GM12878 (cell line): Measurements from ENCODE around the gene MIA. TPM values are rescaled to one million over a fixed set of nuclear protein-coding genes. Genes with fewer than 3 reads are reported as not detected.

ENCODE experiments used
- ATAC-seq: fragments of 200-7000 bp; cut with Tn5 transposase; 3 replicates; pipeline ENCODE4 v1.9.1; 2020; ENCODE audit warnings: mild to moderate bottlenecking, moderate library complexity
- BruUV-seq: library from RNA; stranded (reverse); fragments of 400-500 nt; replicated peaks from 2 replicates; lab custom pipeline; 2021; lab: Mats Ljungman, UMichigan
- CTCF ChIA-PET: fragments of 300-600 bp; sonication (Branson Sonifier 250); formaldehyde crosslinking; extraction: SDS; loops from one replicate; lab custom pipeline; 2021; ENCODE audit warnings: inconsistent platforms; lab: Yijun Ruan, JAX
- POLR2A ChIA-PET: fragments of 350-600 bp; formaldehyde crosslinking; extraction: SDS; loops from one replicate; lab custom pipeline; 2021; ENCODE audit warnings: inconsistent platforms; lab: Charles Lee
- RAD21 ChIA-PET: fragments of 300-600 bp; sonication (Branson Sonifier 250); formaldehyde crosslinking; loops from one replicate; lab custom pipeline; 2023; ENCODE audit warnings: antibody characterized with exemption; ENCODE audit not compliant: unreplicated experiment; lab: Charles Lee
- SMC1A ChIA-PET: fragments of 300-600 bp; sonication (Branson Sonifier 250); formaldehyde crosslinking; loops from one replicate; lab custom pipeline; 2023; ENCODE audit not compliant: unreplicated experiment, uncharacterized antibody; lab: Charles Lee
- DNase-seq: peaks from one replicate; pipeline ENCODE4 v3.0.0-alpha.2; 2011; ENCODE audit warnings: low read depth, low spot score
- FAIRE-seq: peaks from 3 replicates; lab custom pipeline; 2011; peaks lifted over from hg19 to GRCh38; lab: Jason Lieb, UNC
- H2AFZ ChIP-seq: 2 replicates; pipeline ENCODE4 v1.6.0; 2011; ENCODE audit warnings: low read depth, low read length, control low read depth; ENCODE audit not compliant: control insufficient read depth
- H3K27ac ChIP-seq: 2 replicates; pipeline ENCODE4 v1.5.1; 2011; ENCODE audit warnings: control low read depth; ENCODE audit not compliant: control insufficient read depth, insufficient read depth
- H3K27me3 ChIP-seq, 2 experiments: replicated peaks in 1 of 2; 2 replicates each; pipeline versions ENCODE4 v1.6.0 to v1.6.1; 2011; ENCODE audit warnings: low read length in 1 of 2; ENCODE audit not compliant: control insufficient read depth in 2 of 2, insufficient read depth in 2 of 2
- H3K36me3 ChIP-seq, 2 experiments: 2 replicates each; pipeline ENCODE4 v1.5.1; 2011; ENCODE audit warnings: low read length in 1 of 2; ENCODE audit not compliant: control insufficient read depth in 2 of 2, insufficient read depth in 2 of 2
- H3K4me1 ChIP-seq: 2 replicates; pipeline ENCODE4 v1.6.1; 2011; ENCODE audit warnings: mild to moderate bottlenecking, low read length, moderate library complexity, mixed read lengths; ENCODE audit not compliant: control insufficient read depth, insufficient read depth
- H3K4me2 ChIP-seq: 2 replicates; pipeline ENCODE4 v1.6.0; 2011; ENCODE audit warnings: control low read depth; ENCODE audit not compliant: control insufficient read depth, insufficient read depth
- H3K4me3 ChIP-seq: fragments of 200-600 bp; sonication (generic); 2 replicates; pipeline ENCODE4 v1.5.1; 2016
- H3K79me2 ChIP-seq: 2 replicates; pipeline ENCODE4 v1.6.0; 2011; ENCODE audit warnings: low read length; ENCODE audit not compliant: control insufficient read depth, insufficient read depth
- H3K9ac ChIP-seq: 2 replicates; pipeline ENCODE4 v1.8.0; 2011; ENCODE audit warnings: low read length, control low read depth, mixed read lengths; ENCODE audit not compliant: control insufficient read depth, insufficient read depth
- H3K9me3 ChIP-seq: replicated peaks from 3 replicates; pipeline ENCODE4 v1.5.1; 2011; ENCODE audit warnings: mild to moderate bottlenecking, low read length; ENCODE audit not compliant: control insufficient read depth, insufficient read depth
- H4K20me1 ChIP-seq: 2 replicates; pipeline ENCODE4 v1.6.0; 2011; ENCODE audit not compliant: control insufficient read depth, insufficient read depth
- CUX1 ChIP-seq: IDR thresholded peaks from 2 replicates; pipeline ENCODE4 v1.6.1; 2012; ENCODE audit warnings: improper control_type of control experiment, low read depth, low read length; ENCODE audit not compliant: insufficient replicate concordance
- E2F8 ChIP-seq: fragments of 450-650 bp; IDR thresholded peaks from 2 replicates; pipeline ENCODE4 v1.6.1; 2018; ENCODE audit warnings: mild to moderate bottlenecking, low read depth, moderate library complexity; ENCODE audit not compliant: partially characterized antibody
- EED ChIP-seq: sonication (generic); IDR thresholded peaks from 2 replicates; pipeline ENCODE4 v1.6.1; 2016; ENCODE audit warnings: antibody characterized with exemption, low read depth
- MEF2B ChIP-seq: fragments of 450-650 bp; IDR thresholded peaks from 2 replicates; pipeline ENCODE4 v1.6.1; 2018; ENCODE audit warnings: mild to moderate bottlenecking, moderate library complexity; ENCODE audit not compliant: partially characterized antibody, poor library complexity, severe bottlenecking
- NBN ChIP-seq: fragments of 450-650 bp; IDR thresholded peaks from 2 replicates; pipeline ENCODE4 v1.6.1; 2016
- NKRF ChIP-seq: fragments of 450-650 bp; conservative IDR thresholded peaks from 2 replicates; pipeline ENCODE4 v1.6.1; 2017; ENCODE audit warnings: mild to moderate bottlenecking, moderate library complexity
- POLR2A ChIP-seq: IDR thresholded peaks from 2 replicates; pipeline ENCODE4 v1.6.1; 2011; ENCODE audit warnings: low read depth, mild to moderate bottlenecking, low read length
- RCOR1 ChIP-seq: conservative IDR thresholded peaks from 2 replicates; pipeline ENCODE4 v1.6.1; 2012; ENCODE audit warnings: low read depth, low read length, improper control_type of control experiment
- SMAD5 ChIP-seq: IDR thresholded peaks from 2 replicates; pipeline ENCODE4 v1.6.1; 2016; ENCODE audit warnings: antibody characterized with exemption, low read depth
- SMARCA5 ChIP-seq: fragments of 450-650 bp; IDR thresholded peaks from 2 replicates; pipeline ENCODE4 v1.6.1; 2017; ENCODE audit warnings: mild to moderate bottlenecking
- STAT3 ChIP-seq: IDR thresholded peaks from 2 replicates; pipeline ENCODE4 v1.6.1; 2011; ENCODE audit warnings: low read depth, low read length, improper control_type of control experiment
- ZSCAN29 ChIP-seq: fragments of 450-650 bp; IDR thresholded peaks from 2 replicates; pipeline ENCODE4 v1.6.1; 2017; ENCODE audit warnings: mild to moderate bottlenecking, moderate library complexity
- WGBS: methylation state at CpG from one replicate; pipeline ENCODE4 v1.1.6; 2016; ENCODE audit warnings: low lambda C conversion rate; ENCODE audit not compliant: insufficient replicate concordance, insufficient coverage; ENCODE audit errors: missing lambda C conversion rate; 5-methylcytosine and 5-hydroxymethylcytosine counted together
- in situ Hi-C: fragments of 300-500 bp; cut with MboI; formaldehyde crosslinking; loops from 9 replicates; pipeline ENCODE4 v1.14.3; 2018; ENCODE audit warnings: mixed read lengths
- intact Hi-C: fragments of 100-400 bp; cut with micrococcal nuclease; formaldehyde crosslinking; loops from one replicate; pipeline ENCODE4 v1.14.2; 2022; ENCODE audit not compliant: unreplicated experiment
- polyA plus RNA-seq, 11 experiments: library from polyadenylated mRNA; depleted of rRNA in 4 of 11; unstranded in 6 of 11; stranded (reverse) in 5 of 11; fragments of >200 nt; fragmentation: Nextera tagmentation in 4 of 11; fragmentation: Illumina TruSeq in 1 of 11; extraction: Ambion mirVana in 4 of 11; extraction: Trizol in 1 of 11; gene quantifications; 1 replicate in 1 of 11; 2 replicates in 10 of 11; pipeline versions ENCODE4 v1.2.1 to v1.2.3, GENCODE V29; 2011 to 2016; ENCODE audit warnings: inconsistent platforms in 2 of 11, missing spikeins in 2 of 11, low read depth in 1 of 11
- total RNA-seq, 4 experiments: library from RNA; depleted of rRNA in 3 of 4; stranded (reverse); fragments of >200 nt in 3 of 4; fragmentation: Illumina TruSeq in 1 of 4; extraction: Trizol in 1 of 4; gene quantifications; 2 replicates each; pipeline versions ENCODE4 v1.2.1 to v1.2.3, GENCODE V29; 2013 to 2021

The MIA gene
- total and polyA plus RNA-seq, 10 of the 15 experiments (the other 5 are each of a cell fraction or from before 2014, with no cell fraction given): 0.16 to 2.7 (median 1.4) TPM; not detected in 3

- peaks cover 63% of the 10 kb centered on the region for H3K79me2 ChIP-seq
- in situ Hi-C loops: no loop called here
- peak overlapping the region; percentile 84 for H3K27ac ChIP-seq
- TSS peak; percentile 22 for BruUV-seq
- H3K9me3 ChIP-seq: no peaks in the 10 kb centered on the region
- ChIA-PET CTCF (interaction anchor here (0.6 to 5.9 kb wide), 9 partner anchors 46 to 216 kb away, joined by 3 to 51 read pairs (median 5); no protein-coding TSS in a partner anchor), RAD21 (interaction anchor here (1.0 to 3.2 kb wide), 5 partner anchors 26 to 113 kb away, joined by 3 to 18 read pairs (median 10); partner anchors contain the start of genes ACTMAP, NUMBL, RAB4B and SNRPA), SMC1A (interaction anchor here (1.2 to 4.2 kb wide), 6 partner anchors 26 to 116 kb away, joined by 3 to 41 read pairs (median 12); partner anchors contain the start of genes ACTMAP, COQ8B, ITPKC and RAB4B), POLR2A (interaction anchor here (0.7 to 4.3 kb wide), 6 partner anchors 26 to 56 kb away, joined by 3 to 37 read pairs (median 18); partner anchors contain the start of genes ACTMAP, RAB4B and SNRPA)
- peak overlapping the region; percentile 91 for H3K4me2 ChIP-seq
- DNase-seq (peak; percentile 57), FAIRE-seq (no peak), ATAC-seq (peak; percentile 66)
- H3K27me3 ChIP-seq: no peaks in the 10 kb centered on the region
- 21% methylated on average over 6 of the region's 6 CpGs for WGBS
- H3K4me3 ChIP-seq: peak overlapping the region; percentile 62; the same call in 1 of the 2 replicates
- peaks cover 19% of the 10 kb centered on the region for H4K20me1 ChIP-seq
- intact Hi-C loops: no loop called here
- H3K4me1 ChIP-seq: peaks cover 52% of the 10 kb centered on the region
- peaks cover 15 to 26% of the 10 kb centered on the region in 2 experiments; a peak in 3 of 4 replicates for H3K36me3 ChIP-seq
- H2AFZ ChIP-seq: no peak overlapping the region
- H3K9ac ChIP-seq: peak overlapping the region; percentile 67
- TF ChIP-seq POLR2A (peak; percentile 67), MEF2B (no peak), ZSCAN29 (no peak), EED (0 out of 2 replicates have a peak, but pooled peaks have one; percentile 36), CUX1 (no peak), RCOR1 (no peak), STAT3 (no peak), SMARCA5 (no peak), NKRF (no peak), NBN (peak; percentile 31; the same call in 1 of the 2 replicates), SMAD5 (peak; percentile 13; the same call in 1 of the 2 replicates), E2F8 (no peak)
Measured at GRCh38 chr19:40803857-40804782, 28.8 kb downstream of the MIA start.
